ENCODE measurements around the gene REV3L.
A peak's percentile ranks its signal among the peaks of the same experiment; 100 is the strongest.

Gene REV3L

DNA sequence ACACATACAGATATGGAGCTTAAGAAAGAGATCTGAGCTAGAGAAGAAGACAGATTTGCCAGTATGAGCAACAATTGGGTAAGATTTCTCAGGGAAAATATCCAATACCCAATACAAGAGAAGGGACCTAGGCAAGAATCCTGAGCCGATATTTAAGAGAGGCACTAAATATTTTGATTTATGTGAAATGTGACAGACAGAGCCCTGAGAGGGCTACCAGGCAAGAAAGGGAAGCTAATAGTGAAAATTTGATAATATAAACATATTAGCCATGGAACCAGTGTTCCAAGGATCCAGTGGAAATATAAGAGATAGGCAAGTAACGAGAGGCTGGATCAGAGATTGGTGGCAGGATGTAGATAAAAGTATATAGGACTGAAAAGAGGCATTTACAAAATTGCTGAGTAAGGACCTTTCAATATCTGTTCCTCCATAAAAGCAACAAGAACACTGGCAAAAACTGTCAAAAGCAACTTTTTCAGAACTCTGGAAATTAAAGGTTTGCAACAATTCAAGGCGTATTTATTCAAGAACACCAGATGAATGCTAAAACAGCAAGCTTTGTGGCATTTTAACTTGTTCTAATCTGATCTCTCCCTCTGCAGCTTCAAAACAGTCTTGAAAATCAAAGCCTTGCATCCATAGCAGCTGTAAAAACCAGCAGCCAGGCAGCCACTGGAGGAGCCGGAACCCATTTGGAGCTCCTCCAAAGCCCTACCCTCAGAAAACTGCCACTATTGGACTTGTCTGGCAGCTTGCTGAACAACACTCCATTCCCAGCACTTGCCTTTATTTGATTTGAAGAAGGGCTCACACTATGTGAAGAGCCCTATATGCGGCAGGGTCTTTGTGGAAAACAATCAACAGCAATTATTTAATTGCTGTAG lies 58.8 kb downstream of the REV3L start:
- peak; percentile 24 for DNase-seq (ENCODE audit: low spot score)

DNA sequence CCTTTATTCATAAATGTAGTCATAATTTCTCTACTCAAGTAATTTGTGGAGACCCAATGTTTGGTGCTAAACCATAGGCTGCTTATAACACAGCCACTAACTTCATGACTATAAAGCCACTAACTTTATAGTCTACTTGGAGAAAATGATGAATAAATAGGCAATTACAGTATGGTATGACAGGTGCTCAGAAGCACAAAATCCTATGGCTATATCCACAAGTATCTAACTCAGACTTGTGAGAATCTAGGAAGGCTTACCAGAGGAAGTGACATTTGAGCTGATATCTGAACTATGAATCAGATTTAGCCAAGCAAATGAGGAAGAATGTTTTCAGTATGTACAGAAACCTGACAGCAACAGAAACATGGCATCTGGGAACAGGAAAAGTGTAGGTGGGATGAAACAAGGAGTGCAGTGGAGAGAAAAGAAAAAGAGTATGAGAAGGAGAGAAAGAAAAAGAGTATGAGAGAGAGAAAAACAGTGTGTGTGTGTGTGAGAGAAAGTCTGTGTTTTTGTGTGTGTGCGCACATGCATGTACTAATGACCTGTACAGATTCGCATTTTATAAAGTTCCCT lies 59.9 kb downstream of the REV3L start:
- no peak for DNase-seq (ENCODE audit: low spot score)

DNA sequence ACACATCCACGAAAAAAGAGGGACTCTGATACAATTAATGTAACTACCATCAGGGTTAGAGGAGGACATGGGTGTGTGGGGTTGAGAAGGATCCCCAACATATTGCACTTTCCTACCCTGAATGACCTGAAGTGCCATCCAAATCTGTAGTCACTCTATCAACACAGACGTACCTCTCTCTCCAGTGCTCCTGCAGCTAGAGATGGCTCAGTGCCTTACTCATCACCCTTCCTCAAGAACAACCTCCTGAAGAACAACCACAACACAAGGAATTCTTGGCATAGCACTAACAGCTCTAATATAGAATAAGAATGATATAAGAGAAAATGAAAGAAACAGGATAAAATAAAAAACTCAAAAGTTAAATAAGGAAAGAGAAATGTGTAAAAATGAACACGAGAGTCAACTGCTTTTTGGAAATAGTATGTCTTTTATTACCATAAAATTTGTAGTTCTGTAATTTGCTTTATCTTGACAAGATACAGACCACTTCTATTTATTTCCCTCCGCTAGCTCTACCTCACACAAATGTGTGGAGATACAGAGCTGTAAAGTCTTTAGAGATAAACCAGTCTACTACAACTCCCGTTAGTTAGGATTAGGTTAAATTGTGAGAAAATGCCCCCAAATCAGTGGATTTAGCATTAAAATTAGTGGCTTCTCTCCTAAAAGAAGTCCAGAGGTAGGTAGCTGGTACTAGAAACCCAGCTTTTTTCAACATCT lies 63.9 kb downstream of the REV3L start:
- DNase-seq (ENCODE audit: low spot score) = peak; percentile 17

DNA sequence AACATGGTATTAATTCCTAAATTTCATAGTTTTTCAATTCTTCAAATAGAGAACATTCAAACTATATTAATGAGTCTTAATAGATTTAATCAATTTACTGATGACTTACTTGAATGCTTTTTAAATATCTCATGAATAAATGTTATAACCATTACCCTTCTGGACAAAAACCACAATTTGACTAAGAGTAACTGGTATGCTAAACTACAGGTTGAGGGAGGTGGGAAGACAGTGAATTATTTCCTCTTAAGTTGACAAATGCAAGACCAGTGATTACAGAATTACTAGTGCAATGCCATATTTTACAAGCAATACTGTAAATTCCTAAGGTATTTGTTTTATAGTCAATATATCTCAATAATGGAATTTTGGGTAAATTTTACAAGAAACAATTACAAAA lies 65.1 kb downstream of the REV3L start:
- no peak for DNase-seq (ENCODE audit: low spot score)

DNA sequence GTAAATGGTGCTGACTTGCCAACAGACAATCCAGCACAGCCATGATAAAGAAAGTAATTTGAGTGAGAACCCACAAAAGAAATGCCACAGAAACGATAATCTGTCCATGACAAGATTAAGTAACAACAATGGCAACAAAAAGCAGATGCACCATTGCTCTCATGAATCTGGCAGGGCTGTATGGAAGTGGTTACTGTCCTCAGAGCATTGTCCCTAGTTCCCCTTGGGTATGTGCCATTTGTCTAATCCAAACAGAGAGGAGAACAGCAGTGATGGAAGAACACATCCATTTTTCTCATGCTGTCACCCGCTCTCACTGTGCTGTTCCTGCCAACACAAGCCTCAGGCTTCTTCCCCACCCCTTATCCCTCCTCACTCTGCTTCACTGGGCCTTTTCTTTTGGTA lies 65.8 kb downstream of the REV3L start:
- peak; percentile 24 for DNase-seq (ENCODE audit: low spot score)

DNA sequence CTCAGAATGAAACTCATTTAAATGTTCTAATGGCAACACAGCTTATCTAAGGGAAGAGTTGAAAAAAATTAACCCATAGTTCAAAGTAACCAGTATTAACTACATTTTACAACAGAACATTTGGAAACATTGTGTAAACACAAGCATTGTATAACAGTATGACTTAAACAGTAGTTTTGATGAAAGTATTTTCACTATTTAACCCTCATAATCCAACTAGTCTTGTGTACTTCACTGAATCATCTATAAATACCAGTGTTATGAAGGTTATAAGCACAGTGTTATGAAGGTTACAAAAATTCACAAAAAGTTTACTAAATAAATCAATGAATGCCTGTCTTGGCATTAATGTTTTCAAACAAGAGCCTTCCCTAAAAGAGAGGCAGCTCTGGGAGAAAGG lies 66.5 kb downstream of the REV3L start:
- DNase-seq (ENCODE audit: low spot score) = no peak

DNA sequence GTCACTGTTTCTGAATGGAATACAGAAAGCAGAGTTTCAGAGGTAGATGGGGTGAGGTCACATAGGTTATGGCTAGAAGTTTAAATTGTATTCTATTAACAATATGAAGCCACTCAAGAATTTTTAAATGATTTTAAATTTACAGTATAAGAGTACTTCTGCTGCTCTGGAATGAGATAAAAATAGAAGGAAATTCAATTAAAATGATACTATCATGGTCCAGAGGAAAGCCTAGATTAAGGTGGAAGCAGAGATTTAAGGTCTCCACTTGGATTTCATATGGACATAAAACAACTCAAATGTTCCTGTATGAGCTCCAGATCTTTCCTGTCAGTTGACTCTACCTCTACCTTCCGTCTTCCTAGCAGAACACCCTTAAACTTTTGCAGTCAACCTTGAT lies 68.6 kb downstream of the REV3L start:
- no peak for DNase-seq (ENCODE audit: low spot score)

DNA sequence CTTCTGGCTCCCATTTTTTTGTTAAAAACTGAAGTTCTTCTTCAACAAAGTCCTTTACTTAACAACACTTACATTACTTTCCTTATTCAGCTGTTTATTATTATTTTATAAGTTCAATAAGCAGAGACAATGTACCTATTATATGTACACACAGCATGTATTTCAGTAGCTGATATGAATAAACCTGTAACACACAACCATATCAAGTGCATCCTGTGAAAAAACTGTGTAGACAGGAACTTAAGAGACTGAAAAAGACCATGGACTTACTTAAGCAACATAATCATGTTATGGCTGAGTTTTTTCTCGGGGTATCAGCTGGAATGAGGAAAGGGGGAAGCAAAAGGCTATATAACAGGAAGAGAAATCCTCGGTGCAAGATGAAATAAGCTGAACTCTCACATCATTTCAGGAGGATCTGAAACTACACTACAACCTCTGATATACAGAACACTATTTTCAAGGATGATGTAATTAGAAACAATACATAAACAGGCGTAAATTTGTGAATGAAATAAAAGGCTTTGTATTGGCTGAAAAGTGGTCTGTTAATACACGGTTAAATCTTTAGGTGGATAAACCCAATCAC lies 70.9 kb downstream of the REV3L start:
- no peak for DNase-seq (ENCODE audit: low spot score)

DNA sequence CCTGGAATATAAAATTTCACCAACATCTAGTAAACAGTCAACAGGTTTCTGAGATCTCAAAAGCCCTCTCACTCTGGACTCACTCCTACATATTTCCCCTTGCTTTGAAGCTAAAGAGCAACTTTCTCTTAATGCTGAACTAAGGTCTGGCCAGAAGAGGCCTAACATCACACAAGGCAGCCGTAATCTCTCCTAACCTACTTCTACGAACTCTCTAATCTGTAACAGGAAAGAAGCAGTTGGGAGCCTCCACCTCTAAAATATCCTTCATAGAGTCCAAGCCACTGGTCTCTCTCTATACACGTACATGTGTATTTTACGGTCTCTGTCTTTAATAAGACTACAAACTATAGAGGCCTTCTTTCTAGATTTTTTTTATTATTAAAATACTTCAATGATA lies 72.0 kb downstream of the REV3L start:
- DNase-seq (ENCODE audit: low spot score) = no peak

DNA sequence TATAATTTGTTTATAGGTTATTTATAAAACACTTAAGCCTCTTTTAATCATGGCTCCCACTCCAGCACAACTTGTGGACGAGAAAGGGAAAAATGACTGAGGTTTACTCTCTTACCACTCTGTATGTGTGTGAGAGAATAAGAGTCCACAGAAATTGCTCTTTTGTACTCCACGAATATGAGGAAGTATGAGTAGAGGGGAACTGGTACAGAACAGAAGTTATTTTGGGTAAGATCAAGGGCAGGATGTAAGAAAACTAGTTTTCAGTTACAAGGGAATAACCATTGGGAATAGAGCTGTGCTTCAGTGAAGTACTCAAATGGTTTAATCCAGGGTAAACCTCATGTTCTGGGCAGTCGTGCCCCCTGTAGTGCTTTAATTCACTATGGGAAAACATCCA lies 72.6 kb downstream of the REV3L start:
- no peak for DNase-seq (ENCODE audit: low spot score)

DNA sequence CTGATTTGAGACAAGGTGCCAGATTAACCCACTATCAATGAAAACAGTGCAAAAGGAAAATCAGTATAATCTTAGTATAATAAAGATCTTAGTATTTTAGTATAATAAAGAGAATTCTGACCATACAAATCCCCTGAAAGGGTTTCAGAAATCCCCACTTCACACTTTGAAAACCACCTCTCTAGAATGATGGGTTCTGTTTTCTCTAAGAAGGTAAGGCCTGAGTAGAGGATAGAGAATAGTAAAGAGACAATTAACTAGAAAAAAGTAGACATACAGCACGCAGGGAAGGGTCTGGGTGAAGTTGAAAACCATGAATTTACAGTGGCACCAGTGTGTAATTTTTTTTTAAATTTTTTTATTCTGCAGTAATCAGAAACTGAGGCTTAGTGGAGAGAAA lies 73.6 kb downstream of the REV3L start:
- DNase-seq (ENCODE audit: low spot score) = no peak

DNA sequence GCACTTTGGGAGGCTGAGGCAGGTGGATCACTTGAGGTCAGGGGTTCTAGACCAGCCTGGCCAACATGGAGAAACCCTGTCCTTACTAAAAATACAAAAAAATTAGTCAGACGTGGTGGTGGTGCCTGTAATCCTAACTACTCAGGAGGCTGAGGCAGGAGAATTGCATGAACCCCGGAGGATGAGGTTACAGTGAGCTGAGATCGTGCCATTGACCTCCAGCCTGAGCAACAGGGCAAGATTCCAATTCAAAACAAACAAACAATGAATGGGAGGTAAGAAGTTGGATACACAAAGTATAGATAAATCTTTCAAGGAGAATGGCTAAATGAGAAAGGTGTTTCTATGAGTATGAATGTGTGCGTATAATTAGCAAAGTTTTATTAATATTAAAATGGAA lies 75.3 kb downstream of the REV3L start:
- DNase-seq (ENCODE audit: low spot score) = no peak

DNA sequence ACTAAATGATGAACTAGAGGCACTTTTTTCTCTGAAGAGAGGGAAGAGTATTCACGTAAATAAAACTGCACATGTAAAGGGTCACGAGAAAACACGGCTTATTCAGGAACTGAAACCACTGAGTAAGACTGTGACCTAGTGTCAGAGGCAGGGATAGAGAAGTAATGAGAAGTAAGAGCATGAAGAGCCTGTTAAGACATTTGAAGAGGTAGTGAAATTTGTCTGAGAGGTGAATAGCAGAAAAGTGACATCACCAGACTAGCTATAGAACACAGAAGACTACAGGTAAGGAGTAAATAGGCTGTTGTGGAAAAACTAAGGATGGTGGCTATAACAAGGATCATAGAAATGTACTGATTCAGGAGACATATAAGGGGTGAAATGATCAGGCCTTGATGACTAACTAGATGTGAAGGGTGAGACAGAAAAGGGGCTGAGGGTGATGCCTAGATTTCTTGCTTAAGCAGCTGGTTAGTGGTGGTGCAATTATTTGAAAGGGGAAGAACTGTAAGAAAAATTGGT lies 76.8 kb downstream of the REV3L start:
- DNase-seq (ENCODE audit: low spot score) = no peak

DNA sequence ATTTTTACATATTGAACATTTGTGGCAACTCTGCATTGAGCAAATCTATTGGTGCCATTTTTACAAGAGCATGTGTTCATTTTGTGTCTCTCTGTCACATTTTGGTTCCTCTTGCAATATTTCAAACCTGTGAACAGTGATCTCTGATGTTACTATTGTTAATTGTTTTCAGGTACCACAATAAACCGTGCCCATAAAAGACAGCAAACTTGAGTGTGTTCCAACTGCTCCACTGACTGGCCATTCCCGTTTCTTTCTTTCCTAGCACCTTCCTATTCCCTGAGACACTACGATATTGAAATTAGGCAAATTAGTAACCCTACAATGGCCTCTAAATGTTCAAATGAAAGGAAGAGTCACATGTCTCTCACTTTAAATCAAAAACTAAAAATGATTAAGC lies 79.6 kb downstream of the REV3L start:
- DNase-seq (ENCODE audit: low spot score) = no peak

DNA sequence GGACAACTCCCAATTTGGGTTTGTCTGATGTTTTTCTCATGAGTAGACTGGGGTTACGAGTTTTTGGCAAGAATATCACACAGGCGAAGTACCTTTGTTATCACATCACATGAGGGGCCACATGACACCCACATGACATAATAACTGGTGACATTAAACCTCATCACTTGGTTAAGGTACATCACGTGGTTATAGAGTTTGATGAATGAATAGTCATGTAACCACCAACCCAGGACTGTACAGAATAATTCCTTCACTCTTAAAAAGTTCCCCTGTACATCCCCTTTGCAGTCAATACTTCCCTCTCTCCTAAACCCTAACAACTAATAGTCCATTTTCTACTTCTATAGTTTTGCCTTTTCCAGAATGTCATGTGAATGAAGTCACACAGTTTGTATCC lies 83.4 kb downstream of the REV3L start:
- no peak for DNase-seq (ENCODE audit: low spot score)

DNA sequence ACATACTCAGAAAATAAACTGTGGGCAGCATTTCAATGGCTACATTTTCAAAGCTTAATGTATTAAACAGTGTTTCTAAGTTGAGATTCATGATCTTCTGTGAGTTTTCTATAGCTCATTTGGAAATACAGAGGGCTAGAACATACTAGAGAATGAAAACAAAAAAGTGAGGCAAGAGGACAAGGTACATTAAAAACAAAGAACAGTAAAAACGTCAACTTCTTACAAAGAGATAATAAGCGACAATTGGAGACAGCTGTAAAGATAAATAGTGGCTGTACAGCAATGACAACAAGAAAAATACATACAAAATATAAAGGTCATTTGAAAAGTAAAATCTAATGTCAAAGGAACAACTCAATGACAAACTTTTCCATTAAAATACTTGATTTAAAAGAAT lies 94.3 kb downstream of the REV3L start:
- DNase-seq (ENCODE audit: low spot score) = no peak

DNA sequence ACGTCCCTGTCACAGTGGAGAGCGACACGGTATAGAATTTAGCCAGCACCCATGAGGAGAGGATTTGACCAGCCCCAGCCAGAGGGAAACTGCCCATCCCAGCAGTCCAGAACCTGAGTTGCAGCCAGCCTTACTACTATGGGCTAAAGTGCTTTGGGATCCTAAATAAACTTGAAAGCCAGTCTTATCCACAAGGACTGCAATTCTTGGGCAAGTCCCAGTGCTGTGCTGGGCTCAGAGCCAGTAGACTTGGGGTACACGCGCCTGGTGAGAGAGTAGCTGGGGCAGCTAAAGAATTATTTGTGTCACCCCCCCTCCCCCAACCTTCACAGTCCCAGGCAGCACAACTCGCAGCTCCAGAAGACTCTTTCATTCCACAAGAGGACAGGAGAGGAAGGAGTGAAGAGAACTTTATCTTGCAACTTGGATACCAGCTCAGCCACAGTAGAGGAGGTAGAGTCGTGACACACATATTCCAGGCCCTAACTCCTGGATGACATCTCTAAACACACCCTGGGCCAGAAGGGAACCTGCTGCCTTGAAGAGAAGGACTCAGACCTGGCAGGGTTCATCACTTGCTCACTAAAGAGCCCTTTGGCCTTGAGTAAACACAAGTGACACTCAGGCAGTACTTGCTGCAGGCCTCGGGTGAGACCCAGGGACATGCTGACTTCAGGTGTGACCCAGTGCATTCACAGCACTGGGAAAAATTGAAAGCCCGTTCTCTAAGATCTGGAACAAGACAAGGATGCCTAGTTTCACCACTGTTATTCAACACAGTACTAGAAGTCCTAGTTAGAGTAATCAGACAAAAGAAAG lies 100.3 kb downstream of the REV3L start:
- no peak for DNase-seq (ENCODE audit: low spot score)

DNA sequence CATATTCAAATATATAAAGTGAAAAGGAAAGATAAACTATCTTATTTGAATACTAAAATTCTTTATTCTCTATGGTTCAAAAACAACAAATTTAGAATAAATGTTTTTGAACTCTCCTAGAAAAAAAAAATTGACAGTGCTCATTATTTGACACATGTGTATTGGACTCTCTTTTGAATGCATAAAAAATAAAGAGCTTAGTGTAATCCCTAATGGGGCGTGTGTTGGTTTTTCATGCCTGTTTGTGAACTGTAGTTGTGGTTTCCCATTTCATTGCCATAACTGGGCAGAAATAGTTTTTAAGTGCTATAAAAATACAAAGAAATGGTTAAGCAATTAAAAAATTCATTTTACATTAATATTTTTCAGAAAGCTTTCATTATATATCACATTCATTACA lies 101.3 kb downstream of the REV3L start:
- no peak for DNase-seq (ENCODE audit: low spot score)

DNA sequence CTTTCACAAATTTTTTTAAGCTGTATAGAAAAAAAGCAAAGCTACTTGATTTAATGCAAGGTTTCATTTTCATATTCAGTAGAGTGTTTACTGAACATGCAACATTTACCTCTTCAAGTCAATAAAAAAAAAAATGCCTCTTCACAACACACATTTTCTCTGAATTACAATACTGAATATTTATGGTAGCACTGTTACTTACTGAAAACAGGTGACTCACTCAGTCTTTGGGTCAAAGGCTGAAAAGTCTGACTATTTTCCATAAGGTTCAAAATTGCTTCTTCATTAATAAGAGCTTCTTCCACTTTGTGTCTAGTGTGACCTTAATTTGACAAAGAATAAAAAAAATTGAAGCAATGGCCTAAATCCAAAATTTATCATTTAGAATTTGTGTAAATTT lies 101.9 kb downstream of the REV3L start:
- DNase-seq (ENCODE audit: low spot score) = no peak

DNA sequence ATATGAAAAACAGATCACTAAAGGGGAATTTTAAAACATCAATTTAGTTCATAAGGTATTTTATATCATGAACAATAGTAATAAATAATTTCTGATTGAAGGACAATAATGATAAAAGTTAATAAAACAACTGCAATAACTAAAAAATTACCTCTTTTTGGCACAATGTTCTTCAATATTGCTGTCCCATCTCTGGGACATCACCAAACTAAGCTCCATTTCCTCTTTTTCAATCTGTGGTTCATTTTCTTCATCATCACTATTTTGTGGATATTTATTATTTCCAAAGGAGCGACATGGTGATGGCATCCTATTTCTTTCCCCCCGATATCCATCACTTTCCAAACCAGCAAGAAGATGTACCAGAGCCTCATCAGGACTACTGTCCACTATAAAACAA lies 103.2 kb downstream of the REV3L start:
- no peak for DNase-seq (ENCODE audit: low spot score)

DNA sequence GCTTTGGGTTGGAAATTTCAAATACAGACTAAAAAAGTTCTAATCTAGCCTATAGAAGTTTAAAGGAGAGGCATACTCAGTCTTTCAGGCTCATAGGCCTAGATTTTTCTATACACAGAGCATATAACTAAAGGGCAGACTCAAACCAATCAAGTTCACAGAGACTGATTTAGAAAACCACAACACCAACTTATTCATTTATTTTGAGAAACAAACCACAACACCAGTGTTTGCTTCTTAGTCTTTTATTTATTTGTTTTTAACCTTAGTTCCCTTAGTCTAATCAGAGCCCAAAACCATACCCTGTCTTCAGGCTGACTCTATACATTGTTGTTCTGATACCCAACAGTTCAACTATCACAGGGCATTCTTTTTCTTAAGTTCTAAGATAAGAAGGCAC lies 103.7 kb downstream of the REV3L start:
- no peak for DNase-seq (ENCODE audit: low spot score)

Data from AG20443 (cell line).